Activated CD8-positive, alpha-beta memory T cell treated with anti-CD3 and anti-CD28 coated beads, Interleukin-2, amount 50 U/mL, for 24 hours (primary cell): ENCODE measurements around the gene CKLF.
"Not testable (repeated sequence)": the region's sequence is repeated elsewhere in the genome, so short reads cannot be mapped to it uniquely, and the experiment has no call there.

Experiments
- DNase-seq: peaks from one replicate; pipeline ENCODE4 v3.0.0-alpha.2; 2020; ENCODE audit errors: extremely low read depth

CKLF gene

GRCh38 chr16:66552286-66553177 is at the start of gene CKLF:
TSS of gene CKLF (plus strand) at chr16:66552576. CDS start at chr16:66552716, 140 bp downstream.
- peak; percentile 68 for DNase-seq

DNA sequence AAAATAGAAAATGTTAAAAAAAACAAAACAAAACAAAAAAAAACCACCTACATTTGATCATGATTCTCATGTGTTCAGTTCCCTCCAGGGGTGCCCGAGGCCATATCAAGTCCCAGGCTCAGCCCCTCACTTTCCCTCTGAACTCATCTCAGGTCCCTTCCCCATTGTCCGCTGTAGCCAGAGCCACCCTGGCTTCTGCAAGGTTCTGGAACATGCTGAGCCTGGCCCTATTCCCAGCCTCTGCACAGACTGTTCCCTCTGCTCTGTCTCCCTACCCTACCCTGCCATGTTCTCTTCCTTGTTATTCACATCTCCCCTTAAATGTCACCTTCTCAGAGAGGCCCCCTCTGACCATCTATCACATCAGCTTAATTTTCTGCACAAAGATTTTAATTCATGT is 49.3 kb upstream of the CKLF start:
- no peak for DNase-seq

DNA sequence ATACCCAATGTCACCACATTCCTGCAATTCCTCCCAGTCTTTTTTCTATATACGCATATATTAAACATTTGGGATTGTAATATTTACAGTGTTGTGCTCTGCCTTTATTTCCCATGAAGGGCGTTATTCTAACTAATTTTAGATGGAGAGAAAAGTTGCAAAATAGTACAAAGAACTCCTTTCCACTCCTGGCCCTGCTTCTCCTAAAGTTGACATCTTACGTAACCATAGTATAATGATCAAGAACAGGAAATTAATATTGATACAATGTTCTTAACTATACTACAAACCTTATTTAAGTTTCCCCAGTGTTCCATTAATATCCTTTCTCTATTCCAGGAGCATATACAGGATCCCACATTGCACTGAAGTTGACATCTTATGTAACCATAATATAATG is 48.8 kb upstream of the CKLF start:
- DNase-seq = no peak

- no peak for DNase-seq
These were observed 44.6 kb upstream of the CKLF start for GRCh38 chr16:66507731-66508239.

GRCh38 chr16:66508248-66508913 is 44.0 kb upstream of the CKLF start:
- no peak for DNase-seq

- no peak for DNase-seq
These were observed 43.4 kb upstream of the CKLF start for GRCh38 chr16:66508914-66509496.

DNA sequence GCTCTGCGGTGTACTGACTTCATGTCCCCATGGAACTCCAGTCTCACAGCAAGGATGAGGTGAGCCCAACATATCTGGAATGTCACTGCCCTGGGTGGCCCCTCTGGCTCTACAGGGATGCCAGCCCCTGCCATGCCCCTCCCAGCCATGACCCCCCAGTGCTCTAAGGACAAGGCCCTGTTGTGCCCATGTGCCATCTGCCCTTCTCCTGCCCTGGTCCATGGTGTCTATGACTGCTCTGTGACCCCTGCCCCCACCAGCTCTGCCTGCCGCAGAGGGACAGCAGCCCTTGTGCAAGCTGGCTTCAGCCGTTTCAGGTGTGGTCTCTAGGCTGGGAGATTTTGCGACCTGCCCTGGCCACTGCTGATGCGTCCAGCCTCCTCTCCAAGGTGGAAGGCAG is 42.8 kb upstream of the CKLF start:
- DNase-seq = no peak

GRCh38 chr16:66510298-66510697 is 42.1 kb upstream of the CKLF start:
- no peak for DNase-seq

DNA sequence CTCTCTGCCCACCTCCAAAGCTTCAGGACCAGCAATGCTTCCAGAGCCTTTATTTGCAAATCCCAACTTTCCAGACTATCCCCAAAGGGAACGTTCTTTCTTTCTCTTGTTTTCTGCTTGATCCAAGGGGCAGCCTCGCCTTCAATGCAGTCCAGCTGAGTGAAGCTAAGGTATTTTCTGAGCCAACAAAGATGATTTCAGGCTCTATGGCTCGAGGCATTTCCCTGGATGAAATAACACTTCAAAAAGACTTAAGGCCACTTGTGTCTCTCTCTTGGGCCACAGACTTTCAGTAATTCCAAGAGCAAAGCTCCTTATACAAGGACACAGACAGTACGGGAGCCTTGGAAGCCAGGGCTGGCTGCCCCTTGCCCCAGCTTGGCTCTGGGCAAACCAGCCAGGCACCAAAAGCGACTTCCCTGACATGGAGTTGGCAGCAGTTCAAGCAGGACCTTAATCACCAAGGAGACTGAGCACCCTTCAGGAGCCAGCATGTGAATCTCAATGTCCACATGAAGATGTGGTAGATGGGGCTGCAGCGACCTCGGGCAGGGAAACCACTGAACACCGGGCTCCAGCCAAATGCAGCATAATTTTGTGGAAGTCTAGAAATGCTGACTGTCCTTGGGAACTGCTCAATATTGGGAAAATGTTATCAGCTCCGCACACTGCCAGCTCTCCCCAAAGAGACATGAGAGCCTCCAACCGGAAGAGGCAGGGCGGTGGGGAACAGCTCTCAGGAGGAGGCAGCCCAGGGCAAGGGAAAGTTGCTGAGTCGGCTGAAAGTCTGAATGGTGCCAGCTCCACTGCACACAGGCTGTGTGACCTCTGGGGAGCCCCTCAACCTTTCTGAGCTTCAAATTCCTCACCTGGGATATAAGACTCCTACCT is 41.4 kb upstream of the CKLF start:
- DNase-seq = no peak

DNA sequence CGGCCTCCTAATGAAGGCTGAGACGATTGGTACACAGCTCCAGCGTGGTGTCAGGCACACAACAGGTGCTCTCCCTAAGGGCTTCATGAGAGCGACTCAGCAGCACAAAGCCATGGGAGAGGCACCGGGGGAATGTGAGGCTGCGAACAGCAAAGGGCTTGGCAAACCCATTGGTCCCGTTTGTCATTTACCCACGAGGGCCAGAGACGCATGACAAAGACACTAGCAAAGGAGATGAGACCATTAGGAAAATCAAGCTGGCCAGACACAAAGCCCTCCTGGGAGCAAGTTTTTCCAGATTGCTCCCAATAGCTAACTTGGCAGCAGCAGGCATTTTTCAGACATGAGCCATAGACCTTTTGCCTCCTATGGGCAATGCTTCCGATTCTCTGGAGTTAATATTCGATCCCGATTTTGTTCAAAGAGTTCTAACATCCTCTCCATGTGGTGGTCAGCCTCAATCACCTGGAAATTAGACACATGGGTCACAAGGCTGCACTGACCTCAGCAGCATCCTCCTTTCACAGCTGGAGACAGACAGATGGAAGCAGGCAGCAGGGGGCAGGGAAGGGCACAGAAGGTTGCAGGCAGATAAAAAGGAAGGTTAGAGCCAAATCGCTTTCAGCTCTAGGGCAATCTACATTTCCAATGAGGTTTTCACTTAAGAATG is 40.6 kb upstream of the CKLF start:
- DNase-seq = no peak

DNA sequence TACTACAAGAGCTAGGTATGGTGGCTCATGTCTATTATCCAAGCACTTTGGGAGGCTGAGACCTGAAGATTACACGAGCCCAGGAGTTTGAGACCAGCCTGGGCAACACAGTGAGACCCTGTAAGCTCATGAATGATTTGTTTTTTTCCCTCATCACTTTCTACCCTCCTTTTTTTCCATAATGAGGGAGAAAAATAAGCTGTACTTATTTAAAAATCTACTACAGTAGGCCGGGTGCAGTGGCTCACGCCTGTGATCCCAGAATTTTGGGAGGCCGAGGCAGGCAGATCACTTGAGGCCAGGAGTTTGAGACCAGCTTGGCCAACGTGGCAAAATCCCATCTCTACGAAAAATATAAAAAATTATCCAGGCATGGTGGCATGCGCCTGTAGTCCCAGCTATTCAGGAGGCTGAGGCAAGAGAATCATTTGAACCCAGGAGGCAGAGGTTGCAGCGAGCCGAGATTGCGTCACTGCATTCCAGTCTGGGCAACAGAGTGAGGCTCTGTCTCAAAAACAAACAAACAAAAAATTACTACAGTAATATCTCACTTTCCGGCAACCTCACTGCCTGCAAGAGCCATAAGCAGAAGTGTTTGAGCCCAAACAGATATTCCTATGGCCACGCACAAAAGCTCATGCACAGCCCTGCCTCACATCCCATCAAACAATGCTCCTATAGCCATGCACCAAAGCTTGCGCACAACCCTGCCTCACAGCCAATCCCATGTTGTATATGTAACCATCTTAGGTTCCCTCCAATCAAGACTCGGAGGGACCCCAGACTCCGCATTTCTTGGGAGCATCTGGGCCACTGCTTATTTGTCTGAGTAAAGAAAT is 39.9 kb upstream of the CKLF start:
- no peak for DNase-seq

DNA sequence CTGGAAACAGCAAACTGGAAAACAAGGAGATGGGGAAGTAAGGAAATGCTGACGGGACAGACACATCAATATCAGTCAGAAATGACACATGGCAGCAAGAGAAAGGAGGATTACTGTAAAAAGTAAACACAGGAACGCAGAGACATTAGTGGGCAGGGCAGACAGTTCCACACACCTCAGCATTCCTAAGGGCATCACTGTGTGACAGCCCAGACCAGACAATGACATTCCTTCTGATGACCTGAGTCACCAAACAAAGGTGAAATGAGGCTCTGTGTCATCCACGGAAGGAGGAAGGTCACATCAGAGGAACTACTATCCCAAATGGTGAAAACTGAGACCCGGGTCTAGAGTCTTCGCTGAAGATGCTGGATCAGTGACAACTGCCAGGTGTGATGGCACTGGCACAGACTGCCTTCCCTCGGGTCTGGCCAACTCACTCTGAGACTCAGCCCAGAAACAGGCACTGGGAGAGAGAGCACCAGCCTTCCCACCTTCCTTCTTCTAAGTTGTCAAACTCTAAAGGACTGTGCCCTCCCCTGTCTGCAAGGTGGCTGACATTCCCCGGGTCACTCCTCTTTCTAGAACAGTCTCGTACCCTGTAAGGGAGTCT is 39.2 kb upstream of the CKLF start:
- no peak for DNase-seq

GRCh38 chr16:66514391-66514790 is 38.0 kb upstream of the CKLF start:
- DNase-seq = not testable (repeated sequence)

DNA sequence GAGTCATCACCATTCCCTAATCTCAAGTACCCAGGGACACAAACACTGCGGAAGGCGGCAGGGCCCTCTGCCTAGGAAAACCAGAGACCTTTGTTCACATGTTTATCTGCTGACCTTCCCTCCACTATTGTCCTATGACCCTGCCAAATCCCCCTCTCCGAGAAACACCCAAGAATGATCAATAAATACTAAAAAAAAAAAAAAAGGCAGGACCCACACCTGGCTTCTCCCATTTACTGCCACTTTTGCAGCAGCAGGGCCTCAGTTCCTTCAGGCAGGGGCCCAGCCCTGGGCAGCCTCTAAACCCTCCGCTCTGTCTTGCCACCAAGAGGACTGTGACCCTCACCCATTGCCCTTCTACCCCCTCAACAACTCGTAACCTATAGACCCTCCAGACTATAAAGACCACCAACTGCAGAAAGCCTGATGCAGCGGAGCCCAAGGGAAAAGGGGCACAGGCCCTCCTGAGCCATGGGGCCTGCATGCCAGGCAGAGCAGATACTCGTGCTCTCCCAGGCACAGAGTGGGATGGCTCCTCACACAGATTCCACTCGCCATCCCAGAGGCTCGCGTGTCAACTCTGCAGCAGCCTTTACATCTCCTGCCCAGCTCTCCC is 37.3 kb upstream of the CKLF start:
- DNase-seq = not testable (repeated sequence)

- DNase-seq = no peak
These were observed 36.5 kb upstream of the CKLF start for GRCh38 chr16:66515596-66516508.

DNA sequence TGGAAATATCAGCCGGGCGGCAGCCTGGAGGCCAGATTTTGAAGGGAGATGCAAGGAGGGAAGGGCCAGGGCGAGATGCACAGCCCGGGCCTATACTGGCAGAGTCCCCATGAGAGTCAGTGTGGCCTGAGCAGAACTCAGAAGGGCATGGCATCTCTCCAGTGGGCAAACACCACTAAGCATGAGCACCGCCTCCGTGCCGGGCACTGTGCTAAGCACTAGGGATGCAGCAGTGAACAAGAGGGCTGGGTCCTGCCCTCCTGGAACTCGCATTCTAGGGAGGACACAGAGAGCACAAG is 35.9 kb upstream of the CKLF start:
- DNase-seq = no peak

DNA sequence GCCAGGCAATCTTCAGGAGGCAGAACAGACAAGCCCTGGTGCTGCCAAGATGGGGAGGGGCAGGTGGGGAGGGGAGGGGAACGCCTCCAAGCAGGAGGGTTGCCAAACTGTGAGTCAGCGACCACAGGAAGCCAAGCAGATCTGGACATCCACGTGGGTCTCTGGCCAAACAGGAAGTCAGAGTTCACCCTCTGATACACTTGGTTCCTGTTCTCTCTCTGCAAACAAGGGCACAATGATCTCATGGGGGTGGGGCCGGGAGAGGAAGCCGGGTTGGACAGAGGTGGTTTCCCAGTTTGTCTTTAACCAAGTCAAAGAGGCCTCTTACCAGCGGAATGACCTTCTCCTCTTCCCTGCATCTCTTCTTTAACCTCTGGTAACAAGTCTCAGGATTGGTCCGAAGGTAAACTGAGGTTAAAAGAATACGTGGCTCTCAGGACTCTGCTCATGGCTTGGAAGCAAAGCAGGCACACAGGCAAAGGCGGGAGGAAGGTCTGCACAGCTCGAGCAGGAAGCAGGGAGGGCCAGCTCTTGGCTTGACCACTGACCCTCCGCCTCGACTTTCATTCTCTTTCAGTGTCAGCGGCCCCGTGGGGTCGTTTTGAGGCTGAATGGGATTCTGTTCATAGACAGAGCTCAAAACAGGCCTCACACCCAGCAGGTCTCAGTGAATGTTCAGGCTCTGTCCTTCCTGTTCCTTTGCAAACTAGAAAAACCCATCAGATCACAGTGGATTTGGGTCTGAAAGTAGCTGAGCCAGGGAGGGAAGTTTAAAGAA is 35.4 kb upstream of the CKLF start:
- DNase-seq = peak; percentile 56
